Dermis blood vessel endothelial cell (primary cell): ENCODE measurements around the gene PRKCB. TPM values are rescaled to one million over a fixed set of nuclear protein-coding genes. Genes with fewer than 3 reads are reported as not detected.

Experiments used
- DNase-seq: peaks from one replicate; pipeline ENCODE4 v3.0.0; 2010
- total RNA-seq: library from RNA; depleted of rRNA; stranded (reverse); fragments of >200 nt; gene quantifications from 2 replicates; pipeline ENCODE4 v1.2.3, GENCODE V29; 2014

Gene PRKCB
- total RNA-seq, 1 donor from 2014 or later = not detected

DNA sequence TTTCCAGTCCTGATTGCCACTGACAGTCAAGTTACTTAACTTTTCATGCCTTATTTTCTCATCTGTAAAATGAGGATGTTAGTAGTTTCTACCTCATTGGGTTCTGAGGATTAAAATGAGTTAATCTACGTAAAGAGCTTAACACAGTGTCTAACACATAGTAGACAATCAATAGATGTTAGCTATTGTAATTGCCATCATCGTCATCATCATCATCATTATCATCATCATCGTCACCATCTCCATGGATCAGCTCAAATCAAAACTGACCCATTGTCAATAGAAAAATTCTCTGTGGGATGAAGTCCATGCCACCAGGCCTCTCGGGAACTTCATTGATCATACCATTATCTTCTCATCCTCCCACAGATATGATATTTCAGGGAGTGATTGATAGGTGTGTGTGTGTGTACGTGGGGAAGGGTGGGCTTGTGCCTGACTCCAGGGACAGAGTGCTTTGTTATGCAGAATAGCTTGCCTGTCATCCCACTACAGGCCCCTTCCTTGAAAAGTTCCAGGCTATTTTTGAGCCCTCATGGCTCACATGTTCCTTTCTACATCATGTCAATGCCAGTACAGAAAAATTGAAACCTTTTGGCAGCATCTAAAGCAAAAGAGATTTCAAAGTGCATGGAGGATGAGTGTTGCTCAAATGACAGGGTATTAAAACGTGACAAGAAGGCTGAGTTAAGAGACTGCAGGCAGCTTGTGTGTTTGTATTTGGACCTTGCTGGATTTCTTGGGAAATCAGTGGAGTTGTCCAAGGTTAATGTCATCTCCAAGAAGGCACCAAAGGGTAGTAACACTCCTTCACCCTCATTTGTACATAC, 133.9 kb downstream of the PRKCB start:
- no peak for DNase-seq

DNA sequence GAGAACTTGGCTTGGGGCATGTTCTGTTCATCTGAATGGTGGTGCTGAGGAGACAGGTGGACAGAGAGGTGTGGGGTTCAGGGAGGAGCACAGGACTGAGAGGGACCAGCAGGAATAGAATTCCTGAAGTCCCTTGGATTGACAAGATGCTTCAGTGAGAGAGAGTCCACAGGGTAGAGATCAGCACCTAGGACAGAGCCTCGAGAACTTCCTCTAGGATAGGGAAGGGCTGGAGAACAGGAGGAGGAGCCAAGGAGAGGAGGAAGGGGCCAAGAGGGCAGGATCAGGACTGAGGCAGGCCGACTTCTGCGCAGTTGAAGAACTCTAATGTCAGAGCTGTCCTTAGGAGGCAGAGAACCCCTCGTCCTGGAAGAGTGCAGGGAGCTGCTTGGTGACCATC, 138.4 kb downstream of the PRKCB start:
- no peak for DNase-seq

DNA sequence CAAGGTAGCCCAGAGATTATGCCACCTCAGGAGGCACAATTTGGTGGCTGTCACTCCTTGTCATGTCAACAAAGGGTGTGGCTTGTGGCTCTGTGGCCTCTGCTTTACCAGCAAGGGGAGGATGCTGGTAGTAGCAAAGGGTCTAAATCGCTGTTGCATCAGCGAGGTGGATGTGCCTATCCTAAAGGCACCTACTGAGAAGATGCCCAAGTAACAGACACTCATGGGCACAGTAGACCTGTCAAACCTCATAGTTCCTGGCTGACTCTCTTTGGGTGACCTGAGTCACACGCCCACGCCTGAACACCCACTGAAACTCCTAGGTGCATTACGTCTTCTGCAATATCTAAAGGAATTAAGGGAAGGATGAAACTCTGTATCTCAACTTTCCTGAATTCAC, 139.5 kb downstream of the PRKCB start:
- no peak for DNase-seq

DNA sequence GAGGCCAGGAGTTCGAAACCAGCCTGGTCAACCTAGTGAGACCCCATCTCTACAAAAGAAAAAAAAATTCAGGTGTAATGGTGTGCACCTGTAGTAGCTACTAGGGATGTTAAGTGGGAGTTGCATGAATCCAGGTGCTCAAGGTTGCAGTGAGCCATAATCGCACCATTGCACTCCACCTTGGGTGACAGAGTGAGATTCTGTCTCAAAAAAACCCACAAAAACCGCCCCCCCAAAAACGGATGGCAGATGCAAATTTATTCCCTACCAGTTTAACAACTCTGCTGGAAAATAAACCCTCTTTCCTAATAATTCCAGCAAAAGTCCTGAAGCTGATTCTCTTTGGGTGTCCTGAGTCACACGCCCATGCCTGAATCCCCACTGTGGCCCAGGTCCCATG, 140.3 kb downstream of the PRKCB start:
- DNase-seq = no peak

DNA sequence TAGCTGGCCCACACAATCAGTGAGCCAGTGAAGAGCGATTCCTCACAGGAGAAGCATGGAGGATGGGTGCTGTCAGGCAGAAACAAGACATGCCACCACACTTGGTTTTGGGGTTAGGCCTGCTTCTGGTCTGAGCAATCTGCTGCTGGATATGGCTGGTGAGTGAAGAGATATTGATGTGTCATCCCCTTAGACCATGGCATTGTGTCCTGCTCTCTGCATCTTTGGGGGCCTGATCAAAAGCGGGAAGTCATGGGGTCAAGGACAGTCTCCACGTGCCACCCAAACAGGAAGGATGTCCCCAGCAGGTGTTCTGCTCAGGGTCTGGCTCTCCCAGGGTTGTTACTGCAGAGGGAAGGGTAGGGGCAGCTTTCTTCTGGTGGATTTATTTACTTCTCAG, 140.7 kb downstream of the PRKCB start:
- no peak for DNase-seq

DNA sequence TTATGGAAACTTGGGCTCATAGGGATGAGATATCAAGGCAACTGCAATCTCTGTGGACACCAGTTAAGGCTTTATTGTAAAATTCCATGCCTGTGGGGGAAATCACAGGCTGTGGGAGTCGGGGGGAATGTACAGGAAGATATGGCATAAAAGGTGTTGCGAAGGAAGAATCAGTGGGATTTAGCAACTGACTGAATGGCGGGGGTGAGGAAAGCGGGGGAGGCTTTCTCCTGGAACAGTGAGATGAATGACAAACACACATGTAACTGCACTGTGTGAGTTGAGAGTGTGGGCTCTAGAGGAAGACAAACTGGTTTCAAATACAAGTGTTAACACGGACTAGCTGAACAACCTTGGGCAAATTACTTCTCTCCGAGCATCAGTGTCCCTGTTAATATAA, 143.7 kb downstream of the PRKCB start:
- no peak for DNase-seq

DNA sequence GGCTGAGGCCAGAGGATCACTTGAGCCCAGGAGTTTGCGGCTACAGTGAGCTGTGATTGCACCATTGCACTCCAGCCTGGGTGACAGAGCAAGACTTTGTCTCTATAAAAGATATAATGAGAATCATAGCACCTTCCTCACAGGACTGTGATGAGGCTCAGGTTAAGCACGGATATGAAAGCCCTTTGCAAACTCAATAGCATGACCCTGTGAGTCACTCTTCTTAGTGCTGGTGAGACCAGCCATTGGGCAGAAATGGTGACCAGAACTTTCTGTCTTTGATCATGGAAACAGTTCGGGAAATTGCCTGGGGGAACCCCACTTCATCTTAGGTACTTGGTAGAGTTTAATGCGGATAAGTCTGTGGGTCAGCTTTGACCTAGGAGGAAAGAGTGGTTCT, 144.2 kb downstream of the PRKCB start:
- no peak for DNase-seq

DNA sequence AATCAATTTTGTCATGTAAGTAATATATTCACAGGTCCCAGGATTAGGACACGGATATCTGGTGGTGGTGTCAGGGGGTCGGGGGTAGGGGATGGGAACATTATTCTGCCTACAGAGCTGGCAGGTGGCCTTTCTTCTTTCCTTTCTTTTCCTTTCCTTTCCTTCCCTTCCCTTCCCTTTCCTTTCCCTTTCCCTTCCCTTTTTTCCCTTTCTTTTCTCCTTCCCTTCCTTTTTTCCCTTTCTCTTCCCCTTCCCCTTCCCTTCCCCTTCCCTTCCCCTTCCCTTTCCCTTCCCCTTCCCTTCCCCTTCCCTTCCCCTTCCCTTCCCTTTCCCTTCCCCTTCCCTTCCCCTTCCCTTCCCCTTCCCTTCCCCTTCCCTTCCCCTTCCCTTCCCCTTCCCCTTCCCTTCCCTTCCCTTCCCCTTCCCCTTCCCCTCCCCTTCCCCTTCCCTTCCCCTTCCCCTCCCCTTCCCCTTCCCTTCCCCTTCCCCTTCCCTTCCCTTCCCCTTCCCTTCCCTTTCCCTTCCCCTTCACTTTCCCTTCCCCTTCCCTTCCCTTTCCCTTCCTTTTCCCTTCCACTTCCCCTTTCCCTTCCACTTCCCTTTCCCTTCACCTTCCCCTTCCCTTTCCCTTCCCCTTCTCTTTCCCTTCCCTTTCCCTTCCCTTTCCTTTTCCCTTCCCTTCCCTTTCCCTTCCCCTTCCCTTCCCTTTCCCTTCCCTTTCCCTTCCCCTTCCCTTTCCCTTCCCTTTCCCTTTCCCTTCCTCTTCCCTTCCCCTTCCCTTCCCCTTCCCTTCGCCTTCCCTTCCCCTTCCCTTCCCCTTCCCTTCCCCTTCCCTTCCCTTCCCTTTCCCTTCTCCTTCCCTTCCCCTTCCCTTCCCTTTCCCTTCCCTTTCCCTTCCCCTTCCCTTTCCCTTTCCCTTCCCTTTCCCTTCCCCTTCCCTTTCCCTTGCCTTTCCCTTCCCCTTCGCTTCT, 145.9 kb downstream of the PRKCB start:
- no peak for DNase-seq

DNA sequence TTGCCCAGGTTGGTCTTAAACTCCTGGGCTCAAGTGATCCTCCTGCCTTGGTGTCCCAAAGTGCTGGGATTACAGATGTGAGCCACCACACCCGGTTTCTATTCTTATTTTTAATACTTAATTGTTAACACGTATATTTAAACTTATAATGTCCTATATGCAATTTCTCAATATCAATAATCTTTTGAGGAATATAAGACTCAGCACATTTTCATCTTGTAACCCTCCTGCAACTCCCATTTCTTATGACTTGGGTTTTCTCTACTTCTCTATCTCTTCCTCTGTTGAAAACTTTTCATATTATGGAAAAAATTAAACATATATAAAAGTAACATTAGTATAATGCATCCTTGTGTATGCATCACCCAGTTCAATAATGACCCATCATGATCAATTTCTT, 150.7 kb downstream of the PRKCB start:
- DNase-seq = no peak

DNA sequence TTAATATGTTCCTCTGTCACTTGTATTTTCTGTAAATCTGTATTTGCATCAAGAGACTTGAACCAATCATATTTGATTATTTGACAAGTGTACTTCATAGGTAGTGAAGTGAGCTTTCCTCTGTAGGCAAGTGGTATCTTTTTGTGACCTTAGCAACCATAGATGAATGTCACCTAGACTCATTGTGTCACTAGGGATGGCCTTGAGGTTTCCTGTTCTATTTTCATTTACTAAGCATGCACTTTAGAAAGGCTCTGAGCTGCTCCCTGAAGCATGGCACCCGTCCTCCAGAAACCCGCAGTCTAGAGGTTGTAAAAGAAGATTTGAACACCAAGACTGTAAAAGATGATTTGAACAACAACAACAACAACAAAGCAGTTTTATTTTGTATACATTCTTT, 151.7 kb downstream of the PRKCB start:
- no peak for DNase-seq

DNA sequence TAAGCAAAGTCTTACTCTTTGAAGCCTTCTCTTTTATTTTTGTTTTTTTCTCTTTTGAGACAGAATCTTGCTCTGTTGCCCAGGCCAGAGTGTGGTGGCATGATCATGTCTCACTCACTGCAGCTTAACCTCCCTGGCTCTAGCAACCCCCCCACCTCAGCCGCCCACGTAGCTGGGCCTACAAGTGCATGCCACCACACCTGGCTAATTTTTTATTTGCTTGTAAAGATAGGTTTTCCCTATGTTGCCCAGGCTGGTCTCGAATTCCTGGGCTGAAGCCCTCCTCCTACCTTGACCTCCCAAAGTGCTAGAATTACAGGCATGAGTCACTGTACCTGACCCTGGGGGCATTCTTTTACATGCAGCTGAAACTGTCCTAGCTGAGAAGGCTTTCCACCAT, 154.7 kb downstream of the PRKCB start:
- no peak for DNase-seq

DNA sequence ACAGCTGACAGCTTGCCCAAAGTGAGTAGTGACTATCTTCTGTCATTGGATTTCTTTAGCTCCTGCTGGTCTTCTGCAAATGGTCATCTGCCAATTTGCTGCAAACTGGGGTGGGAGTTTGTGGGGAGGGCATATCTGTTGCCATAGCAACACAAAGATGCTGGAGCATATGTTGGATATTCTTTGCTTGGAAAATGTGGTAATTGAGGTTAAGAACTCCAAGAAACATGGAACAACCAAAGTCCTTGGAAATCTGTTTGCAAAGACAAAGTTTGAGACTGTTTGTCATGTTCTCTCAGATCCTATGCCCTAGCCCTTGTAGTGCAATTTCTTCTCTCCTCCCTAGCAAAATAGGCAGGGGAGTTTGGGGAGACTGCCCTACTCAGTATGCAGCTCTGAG, 155.3 kb downstream of the PRKCB start:
- DNase-seq = no peak

DNA sequence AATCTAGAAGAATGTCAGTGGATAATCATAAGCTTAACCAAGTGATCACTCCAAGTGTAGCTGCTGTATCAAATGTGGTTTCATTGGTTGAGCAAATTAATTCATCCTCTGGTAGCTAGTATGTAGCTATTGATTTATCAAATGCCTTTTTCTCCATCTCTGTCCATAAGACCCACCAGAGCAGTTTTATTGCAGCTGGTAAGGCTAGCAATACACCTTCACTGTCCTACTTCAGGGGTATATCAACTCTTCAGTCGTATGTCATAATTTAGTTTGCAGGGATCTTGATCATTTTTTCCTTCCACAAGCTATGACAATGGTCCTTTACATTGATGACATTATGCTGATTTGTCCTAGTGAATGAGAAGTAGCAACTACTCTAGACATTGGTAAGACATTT, 158.8 kb downstream of the PRKCB start:
- no peak for DNase-seq

DNA sequence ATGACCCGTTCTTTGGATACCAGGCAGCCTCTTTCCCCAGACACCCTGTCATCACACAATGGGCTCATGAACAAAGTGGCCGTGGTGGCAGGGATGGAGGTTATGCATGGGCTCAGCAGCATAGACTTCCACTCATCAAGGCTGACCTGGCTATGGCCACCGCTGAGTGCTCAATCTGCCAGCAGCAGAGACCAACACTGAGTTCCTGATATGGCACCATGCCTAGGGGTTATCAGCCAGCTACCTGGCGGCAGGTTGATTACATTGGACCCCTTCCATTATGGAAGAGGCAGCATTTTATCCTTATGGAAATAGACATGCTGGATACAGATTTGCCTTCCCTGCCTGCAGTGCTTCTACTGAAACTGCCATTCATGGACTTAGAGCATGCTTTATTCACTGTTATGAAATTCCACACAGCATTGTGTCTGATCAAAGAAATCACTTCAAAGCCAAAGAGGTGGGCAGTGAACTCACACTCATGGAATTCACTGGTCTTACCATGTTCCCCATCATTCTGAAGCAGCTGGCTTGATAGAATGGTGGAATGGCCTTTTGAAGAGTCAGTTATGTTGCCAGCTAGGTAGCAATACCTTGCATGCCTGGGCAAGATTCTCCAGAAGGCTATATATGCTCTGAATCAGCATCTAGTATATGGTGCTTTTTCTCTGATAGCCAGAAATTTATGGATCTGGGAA, 160.6 kb downstream of the PRKCB start:
- no peak for DNase-seq

DNA sequence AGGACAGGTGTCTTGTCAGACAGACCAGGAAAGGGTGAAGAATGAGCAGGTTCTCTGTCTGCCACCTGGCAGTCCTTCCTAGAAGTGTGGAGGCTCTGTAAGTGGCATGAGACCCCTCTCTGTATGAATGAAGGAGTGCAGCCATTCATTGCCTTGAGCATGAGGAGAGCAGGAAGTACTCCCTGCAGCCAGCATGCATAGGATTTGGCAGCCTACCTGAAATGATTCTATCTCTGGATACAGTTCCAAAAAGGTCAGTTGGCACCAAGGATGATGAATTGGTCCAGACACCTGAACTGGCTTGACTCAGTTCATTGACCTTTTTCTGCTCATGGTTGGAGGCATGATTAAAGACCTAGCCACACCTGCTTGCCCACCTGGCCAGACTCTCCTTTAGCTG, 163.0 kb downstream of the PRKCB start:
- DNase-seq = no peak

DNA sequence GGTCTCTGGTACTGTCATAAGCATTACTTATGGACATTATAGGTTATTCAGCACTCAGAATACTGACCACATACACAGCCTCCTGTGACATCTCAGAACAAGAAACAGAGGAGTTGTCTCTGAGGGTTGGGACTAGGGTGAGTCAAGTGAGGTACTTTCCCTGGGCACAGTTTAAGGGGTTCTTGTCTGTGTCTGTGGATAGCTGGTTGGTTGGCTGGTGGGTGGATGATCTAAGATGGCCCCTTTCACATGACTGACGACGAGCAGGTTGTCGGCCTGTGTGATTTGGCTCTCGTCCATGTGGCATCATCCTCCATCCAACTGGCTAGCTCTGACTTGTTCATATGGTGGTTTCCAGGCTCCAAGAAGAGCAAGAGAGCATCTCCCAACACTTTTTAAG, 163.9 kb downstream of the PRKCB start:
- no peak for DNase-seq

DNA sequence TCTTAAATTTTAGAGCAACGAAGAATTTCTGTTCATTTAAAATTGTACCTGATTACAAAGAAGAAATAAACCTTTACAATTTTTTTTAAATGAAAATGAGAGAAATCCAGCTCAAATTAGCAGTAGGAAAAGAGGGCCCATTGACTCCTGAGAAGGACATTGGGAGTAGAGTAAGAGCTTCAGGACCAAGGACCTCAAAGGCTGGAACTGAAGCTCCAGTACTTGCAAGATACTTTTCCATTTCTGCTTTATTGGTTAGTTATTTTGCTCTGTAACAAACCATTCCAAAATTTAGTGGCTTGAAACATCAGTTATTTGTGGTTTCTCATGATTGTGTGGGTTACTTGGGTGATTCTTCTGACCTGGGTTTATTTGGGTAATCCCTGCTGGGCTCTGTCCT, 165.9 kb downstream of the PRKCB start:
- no peak for DNase-seq

DNA sequence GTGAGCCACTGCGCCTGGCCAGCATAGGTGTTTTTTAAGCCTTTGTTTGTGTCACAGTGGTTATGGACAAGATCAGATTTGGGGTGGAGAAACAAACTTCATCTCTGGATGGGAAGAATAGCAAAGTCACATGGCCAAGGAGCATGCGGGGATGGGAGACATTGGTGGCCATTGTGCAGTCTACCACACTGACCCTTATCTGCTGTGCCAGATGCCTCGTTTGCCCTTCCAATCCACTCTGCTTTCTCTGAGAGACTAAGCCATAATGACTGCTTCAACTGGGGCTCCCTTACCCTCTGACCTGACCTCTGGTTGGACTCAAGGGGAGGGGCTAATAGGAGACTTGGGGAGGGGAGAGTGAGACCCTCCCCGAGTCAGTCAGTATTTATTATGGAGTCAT, 166.8 kb downstream of the PRKCB start:
- DNase-seq = no peak

DNA sequence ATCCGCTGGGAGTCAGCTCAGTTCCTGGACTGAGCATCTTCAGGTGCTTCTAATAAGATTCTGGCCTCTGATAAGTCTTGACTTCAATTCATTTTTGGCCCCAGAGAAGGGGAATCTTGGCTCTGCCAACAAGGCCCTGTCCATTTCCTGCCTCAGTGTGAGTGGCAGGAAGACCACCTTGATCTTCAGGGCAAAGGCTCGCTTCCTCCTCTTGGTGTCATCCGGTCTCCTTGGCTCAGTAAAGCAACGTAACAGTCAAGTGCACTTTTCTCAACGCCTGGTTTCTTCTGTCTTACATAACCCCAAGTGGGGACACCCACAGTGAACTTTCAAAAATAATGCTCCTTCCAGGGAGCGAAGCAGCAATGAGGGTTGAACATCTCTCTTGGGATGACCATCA, 169.8 kb downstream of the PRKCB start:
- no peak for DNase-seq

DNA sequence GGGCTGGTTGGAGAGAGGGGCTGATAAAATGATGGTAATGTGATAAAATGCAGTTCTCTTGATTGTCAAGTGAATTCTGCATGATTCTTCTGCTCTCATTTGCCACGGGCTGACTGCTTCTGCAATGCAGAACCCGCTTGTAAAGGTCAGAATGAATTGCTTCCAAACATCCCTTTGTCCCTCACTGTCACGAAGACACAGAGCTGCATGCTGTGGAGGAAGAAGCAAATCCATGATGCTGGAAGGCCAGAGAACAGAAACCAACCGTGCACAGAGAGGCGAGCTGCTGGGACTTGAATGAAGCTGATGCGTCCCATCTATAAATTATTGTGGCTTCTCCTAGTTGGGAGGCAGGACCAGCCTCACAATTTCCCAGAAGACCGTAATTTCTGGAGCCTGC, 171.6 kb downstream of the PRKCB start:
- no peak for DNase-seq

DNA sequence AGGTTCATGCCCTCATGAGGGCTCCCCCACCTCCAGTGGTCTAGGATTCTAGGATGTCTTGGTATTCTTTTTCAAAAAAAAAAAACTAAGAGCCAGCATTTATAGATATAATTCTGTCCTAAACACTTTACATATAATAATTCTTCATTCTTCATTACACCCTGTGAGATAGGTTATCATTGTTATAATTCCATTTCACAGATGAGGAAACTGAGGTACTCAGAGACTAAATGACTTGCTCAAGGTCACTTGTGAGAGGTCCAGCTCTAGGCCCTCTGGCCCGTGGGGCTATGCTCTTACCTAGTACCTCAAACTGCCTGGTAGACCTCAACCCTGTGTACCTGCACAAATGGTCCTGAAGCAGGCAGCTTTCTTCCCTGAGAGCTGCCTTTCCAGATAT, 172.2 kb downstream of the PRKCB start:
- DNase-seq = no peak

DNA sequence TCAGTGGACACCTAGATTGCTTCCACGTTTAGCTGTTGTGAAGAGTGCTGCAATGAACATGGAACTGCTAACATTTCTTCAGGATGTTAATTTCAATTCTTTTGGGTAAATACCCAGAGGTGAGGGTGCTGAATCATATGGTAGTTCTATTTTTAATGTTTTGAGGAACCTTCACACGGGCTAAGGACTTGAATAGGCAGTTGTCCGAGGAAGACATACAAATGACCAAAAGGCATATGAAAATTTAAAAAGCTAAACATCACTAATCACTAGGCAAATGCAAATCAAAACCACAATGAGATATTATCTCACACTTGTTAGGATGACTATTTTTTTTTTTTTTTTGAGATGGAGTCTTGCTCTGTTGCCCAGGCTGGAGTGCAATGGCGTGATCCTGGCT, 173.3 kb downstream of the PRKCB start:
- no peak for DNase-seq

DNA sequence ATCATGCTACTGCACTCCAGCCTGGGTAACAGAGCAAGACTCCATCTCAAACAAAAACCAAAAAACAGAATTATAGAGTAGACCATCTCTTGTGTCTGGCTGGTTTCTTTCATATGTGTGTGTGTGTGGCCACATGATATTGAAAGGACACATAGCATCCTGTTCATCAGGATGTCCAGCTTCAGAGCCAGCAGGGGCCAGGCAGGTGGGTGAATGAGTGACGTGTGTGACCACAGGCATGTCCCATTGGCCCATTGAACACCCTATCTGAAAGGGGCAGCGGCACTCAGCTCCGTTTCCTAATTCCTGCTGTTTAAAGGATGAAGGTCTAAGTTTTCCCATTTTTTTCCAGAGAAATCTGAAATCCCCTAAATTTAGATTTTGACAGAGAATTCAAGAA, 174.2 kb downstream of the PRKCB start:
- DNase-seq = no peak
